Fibroblast of skin of scalp (primary cell): ENCODE results near the gene ERI3.

Experiments used
- DNase-seq: peaks from one replicate; pipeline ENCODE4 v3.0.0-alpha.2; 2013

Gene ERI3

DNA sequence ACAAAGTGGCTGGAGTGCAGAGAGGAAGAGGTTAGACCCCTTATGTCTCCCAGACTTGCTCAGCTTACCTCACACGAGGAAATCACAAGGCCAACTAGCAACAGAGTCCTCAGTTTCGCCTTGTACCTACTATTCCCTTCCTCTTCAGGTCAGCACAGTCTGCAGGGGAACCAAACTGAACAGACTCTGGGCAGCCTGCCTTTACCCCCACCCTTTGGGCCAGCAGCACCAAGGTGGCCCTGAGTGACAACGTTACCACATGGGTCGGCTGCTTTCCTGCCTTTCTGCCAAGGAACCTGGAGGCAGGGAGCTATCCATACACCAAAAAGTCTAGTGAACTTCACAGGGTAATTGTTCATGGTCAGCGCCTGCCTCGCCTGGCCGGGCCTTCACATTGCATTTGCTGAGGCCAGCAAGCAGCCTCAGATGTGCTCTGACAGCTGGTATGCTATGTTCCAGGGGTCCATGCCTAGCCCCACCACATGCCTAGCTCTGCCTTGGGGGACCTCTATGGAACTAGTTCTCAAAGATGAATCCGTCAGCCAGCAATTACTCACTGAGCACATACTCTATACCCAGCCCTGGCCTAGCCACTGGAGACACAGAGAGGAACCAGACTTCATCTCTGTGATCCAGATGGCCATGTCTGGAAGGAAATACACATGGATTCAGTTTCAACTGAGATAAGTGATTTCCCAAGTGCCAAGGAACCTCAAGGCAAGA, 72.2 kb downstream of the ERI3 start:
- DNase-seq = no peak

DNA sequence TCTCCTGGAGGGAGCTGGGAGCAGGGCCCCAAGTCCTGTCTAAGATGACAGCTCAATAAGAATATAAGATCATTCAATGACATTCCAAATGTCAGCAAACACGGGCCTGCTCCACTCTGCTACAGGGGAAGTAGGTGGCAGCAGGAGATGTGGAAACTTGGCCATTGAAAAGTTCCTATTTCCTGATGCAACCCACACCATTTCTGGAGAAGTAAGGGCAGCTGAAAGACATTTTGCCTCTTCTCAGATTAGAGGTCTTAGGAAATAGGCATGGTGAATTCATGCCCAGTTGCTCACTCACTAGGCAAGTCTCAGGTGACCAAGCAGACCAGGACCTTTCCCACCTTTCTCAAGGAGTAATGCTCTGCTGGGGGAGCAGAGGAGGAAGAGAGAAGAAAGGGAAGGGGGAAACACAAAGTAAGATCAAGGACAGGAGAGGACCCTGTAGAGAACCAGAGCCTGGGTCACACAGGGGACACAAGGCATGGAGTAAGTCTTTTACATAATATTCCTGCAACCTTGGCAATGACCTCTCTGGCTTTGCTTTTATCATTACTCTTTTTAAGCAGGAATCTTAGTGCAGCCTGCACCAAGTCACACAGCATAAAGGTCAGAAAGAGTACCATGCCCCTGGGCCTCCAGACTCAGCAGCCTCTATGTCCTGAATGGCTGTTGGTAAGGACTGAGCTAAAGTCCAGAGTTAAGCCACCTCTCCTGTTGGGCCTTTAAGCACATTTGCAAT, 72.9 kb downstream of the ERI3 start:
- DNase-seq = no peak

DNA sequence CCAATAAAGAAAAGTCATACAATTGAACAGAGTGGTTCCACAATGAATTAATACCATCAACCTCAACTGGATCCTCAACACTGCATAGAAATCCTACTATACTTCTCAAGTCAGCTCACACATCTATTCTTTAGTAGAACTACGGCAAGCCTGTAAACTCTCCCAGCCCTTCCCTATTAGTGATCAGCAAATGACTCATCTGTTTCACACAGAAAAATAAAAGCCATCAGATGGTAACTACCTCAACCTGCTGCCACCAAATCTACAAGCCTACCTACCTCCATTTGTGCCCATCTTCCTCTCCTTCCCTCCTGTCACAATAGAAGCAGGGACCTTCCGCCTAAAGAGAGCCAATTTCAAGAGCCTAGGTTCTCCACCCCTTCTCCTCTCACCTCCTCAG, 78.2 kb downstream of the ERI3 start:
- DNase-seq = no peak

DNA sequence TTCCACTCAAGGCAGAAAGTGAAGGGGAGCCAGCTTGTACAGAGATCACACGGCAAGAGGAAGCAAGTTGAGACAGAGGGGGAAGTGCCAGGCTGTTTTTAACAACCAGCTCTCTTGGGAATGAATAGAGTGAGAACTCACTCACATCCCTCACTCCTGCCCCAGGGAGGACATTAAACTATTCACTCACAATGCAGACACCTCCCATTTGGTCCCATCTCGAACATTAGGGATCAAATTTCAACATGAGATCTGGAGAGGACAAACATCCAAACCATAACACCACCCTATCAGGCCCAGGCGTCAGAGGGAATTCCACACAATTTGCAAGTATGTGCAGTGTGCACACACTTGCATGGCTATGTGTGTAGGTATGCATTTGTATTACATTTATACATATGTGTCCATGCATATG, 79.1 kb downstream of the ERI3 start:
- peak; percentile 57 for DNase-seq

- DNase-seq = no peak
These were observed 79.6 kb downstream of the ERI3 start for GRCh38 chr1:44275296-44275962.

GRCh38 chr1:44273560-44274350, 81.3 kb downstream of the ERI3 start:
- DNase-seq = no peak

DNA sequence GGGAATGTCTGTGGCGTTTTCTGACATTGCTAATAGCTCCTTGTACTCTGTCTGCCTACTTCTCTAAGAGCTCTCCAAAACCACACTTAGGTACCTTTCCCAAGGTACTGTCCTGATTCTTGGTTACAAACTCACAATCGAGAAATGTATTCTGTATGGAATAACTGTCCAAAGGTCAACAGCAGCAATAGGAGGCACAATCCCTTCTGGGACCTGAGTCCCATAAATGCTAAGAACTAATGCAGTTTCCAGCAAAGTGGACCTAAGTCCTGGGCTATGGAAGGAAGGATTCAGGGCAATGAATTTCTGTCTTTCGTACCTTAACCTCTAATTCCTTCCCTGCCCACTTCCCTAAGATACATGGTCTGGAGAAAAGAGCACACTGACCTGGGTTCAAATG, 82.1 kb downstream of the ERI3 start:
- no peak for DNase-seq

- no peak for DNase-seq
These were observed 83.4 kb downstream of the ERI3 start for GRCh38 chr1:44271646-44272045.

DNA sequence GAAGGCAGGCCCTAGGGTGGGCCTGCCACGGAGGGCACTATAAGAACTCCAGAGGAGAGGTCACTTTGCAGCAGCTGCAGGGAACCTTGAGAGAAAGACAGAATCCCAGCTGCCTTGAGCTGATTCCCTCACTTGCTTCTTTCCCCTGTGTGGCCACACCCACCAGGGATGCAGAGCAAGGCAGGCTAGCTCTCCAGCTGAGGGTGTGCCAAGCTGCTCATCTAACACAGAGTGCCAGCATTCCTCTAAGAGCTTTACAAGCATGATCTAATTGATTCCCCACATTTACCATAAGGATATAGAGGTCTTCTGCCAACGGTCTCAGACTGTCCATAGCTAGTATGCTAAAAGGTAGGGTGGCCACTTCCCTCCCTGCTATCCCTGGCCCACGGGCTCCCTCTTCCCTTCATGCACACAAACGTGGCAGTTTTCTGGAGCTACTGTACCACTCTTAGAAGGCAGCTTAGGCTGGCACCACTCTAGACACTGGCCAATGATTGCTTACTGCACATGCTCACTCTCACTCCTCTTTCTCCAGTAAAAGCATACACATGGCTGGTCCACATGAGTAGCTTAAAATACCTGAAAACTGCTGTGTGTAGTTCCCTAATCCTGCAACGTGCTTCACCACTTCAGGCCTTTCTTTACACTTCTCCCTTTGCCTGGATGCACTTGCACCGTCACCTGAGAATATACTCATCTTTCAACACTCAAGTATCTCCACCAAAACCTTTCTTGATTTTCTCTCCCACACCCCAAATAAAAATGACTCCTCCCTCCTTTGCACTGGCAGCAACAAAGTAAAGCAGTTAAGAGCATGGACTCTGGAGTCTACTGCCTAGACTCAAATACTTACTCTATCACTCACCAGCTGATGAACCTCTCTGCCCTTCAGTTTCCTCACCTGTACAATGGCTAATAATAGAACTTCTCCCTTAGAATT, 84.1 kb downstream of the ERI3 start:
- DNase-seq = no peak

GRCh38 chr1:44268054-44268453, 87.0 kb downstream of the ERI3 start:
- DNase-seq = no peak

DNA sequence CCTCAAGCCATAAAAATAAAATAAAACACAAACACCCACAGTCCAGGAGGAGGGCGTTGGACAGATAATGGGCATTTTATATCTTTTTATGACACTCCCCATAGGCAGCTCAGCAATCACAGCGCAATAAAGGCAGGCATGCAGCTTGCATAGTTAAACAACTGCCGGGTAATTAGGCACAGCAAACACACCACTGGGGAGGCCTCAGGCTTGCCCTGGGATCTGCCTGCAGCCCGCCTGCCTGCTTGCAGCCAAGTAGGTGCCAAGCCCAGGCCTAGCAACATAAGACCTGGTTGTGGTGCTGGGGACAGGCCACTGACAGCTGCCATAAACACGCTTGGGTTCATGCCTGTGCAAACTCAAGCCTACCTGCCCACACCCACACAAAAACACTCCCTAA, 87.6 kb downstream of the ERI3 start:
- no peak for DNase-seq

GRCh38 chr1:44266400-44267344, 88.4 kb downstream of the ERI3 start:
- no peak for DNase-seq

DNA sequence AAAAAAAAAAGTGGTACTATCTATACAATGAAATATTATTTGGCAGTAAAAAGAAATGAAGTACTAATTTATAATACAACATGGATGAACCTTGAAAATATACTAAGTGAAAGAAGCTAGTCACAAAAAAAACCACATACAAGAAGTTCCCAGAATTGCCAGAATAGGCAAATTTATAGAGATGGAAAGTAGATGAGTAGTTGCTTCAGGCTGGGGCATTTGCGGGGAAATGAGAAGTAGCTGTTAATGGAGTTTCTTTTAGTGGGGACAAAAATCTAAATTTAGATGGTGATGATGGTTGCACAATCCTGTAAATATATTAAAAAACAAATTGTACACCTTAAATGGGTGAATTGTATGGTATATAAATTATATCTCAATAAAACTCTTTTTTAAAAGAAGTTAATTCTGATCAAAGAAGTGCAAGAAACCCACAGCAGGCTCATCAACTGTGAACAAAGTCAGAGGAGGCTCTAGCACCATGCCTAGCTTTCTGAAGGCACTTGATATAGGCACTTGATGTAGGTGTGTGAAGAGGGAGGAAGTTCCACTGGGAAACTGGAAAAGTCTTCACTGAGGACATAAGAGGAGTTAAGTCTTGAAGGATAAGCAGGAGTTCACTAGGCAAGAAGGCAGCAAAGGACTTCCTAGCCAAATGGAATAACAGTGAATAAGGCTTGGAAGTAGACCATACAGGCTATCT, 89.2 kb downstream of the ERI3 start:
- DNase-seq = no peak

DNA sequence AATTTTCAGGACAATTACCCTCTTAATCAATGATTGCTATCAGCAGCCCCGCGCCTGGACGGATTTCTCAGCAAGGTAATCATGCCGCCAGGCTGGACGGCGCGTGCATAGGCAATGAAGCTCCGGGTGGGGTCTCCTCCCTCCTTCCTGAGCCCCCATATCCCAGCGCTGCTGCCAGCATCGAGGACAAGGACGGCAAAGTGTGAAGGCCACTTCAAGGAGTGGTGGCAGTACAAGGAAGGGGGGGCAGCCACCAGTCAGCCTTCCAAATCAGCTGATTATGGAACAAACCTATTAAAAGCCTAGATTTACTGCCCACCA, 90.6 kb downstream of the ERI3 start:
- no peak for DNase-seq

DNA sequence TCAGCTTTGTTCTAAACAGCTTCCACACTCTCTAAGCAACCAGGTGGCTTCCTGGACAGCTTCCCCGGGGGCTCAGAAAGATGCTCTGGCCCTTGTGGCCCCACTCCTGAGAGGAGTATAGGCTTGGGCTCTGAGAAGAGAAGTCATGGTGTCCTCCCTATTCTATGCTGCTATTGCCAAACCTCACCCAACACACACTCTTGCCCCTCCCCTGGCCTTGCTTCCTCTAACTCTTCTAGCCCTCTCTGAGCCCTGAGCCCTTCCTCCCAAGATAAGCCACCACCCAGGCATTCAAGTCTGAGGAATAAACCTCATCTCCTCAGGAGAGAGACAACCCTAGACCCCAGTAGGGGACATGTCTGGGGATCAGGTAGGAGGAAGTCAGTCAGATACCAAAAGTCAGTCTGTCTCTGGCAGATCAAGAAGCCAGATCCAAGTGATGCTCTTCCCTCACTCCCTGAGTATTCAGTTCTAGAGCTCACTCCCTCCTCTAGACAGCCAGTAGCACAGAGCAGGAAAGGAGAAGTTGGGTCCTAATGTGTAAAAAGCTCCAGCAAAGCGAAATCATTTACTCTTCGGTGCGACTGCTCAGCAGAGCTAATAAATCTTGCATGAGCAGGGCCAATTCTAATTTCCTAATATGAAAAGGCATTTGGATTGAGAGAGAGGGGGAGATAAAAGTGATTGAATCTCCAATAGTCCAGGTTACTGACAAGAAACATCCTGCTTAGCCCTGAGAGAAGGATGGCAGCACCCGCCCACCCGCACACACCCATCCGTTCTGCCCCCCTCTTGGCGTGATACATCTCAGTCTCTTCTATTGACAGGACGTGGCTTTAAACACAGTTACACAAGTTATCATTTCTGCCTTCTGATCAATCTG, 91.2 kb downstream of the ERI3 start:
- DNase-seq = no peak

DNA sequence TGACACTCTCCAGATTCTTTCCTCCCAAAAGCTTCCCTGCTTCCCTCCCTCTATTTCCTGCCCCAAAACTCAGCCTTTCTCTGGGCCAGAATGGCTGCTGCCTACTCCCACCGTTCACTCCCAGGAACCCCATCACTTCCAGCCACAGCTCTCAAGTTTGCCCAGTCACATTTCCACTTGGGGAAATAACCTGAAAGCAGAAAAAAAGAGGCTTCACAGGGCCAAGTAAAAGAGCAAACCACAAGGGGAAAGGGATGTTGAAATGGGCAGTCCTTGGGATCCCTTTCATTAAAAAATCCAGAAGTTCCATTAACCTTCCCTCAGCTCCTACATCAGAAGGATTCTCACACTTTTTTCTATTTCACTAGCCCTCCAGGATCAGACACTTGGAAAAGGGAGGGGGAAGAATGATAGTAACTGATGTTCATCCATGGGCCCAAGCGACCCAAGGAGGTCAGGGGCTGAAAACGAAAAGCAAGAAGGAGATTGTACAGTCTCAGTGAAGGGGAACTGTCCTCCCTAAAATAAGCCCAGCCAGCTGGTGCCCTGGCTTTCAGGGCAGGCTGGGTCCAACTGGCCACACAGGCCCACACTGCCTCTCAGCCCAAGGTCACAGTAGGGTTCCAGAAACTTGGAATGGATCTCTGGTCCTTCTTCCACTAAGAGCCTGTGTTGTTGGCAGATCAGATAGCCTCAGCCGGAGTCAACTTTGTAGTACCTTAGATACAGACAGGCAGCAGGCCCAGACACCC, 92.1 kb downstream of the ERI3 start:
- DNase-seq = no peak

DNA sequence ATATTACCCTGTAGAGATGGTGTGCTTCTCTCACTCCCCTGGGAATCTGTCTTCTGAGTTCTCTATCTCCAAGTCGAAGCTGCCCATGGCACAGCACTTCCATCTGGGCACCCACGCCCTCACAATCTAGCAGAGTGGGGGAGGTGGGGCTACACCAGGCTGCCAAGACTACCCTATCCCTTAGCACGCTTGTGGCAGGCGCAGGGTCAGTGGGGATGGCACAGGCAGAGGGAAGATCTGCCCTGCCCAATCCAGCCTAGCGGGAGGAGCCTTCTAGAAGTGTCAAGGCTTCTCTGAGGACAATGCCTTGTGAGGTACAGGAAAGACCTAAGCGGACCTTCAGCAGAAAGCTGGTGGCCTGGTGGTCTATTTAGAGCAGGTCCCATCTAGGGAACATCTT, 92.6 kb downstream of the ERI3 start:
- no peak for DNase-seq

- DNase-seq = no peak
These were observed 93.1 kb downstream of the ERI3 start for GRCh38 chr1:44261962-44262361.
